HG03066 (cell line): ENCODE results near the gene GATA5.

Experiments used
- ATAC-seq: cut with Tn5 transposase; IDR thresholded peaks from one replicate; pipeline ENCODE4 v1.9.1; 2021; ENCODE audit warnings: low read depth; ENCODE audit not compliant: unreplicated experiment

Gene GATA5

GRCh38 chr20:62475772-62476055 lies at the start of gene GATA5:
Gene GATA5 (minus strand): TSS chr20:62475995. CDS start chr20:62475521, 474 bp downstream.
- no peak for ATAC-seq

- ATAC-seq, result no peak
These were observed 49.2 kb upstream of the GATA5 start for GRCh38 chr20:62525014-62525413.

GRCh38 chr20:62524505-62524911 lies 48.7 kb upstream of the GATA5 start:
- ATAC-seq, result no peak

- no peak for ATAC-seq
These were observed 47.8 kb upstream of the GATA5 start for GRCh38 chr20:62523473-62524203.

GRCh38 chr20:62522748-62523396 lies 47.1 kb upstream of the GATA5 start:
- ATAC-seq, result no peak

GRCh38 chr20:62519826-62520225 lies 44.0 kb upstream of the GATA5 start:
- ATAC-seq, result no peak

- no peak for ATAC-seq
These were observed 43.1 kb upstream of the GATA5 start for GRCh38 chr20:62518911-62519310.

GRCh38 chr20:62517901-62518610 lies 42.3 kb upstream of the GATA5 start:
- no peak for ATAC-seq

- ATAC-seq, result no peak
These were observed 41.4 kb upstream of the GATA5 start for GRCh38 chr20:62517168-62517567.

GRCh38 chr20:62516338-62516737 lies 40.5 kb upstream of the GATA5 start:
- no peak for ATAC-seq

GRCh38 chr20:62515826-62516225 lies 40.0 kb upstream of the GATA5 start:
- ATAC-seq, result no peak

GRCh38 chr20:62515280-62515679 lies 39.5 kb upstream of the GATA5 start:
- ATAC-seq, result no peak

GRCh38 chr20:62513991-62514390 lies 38.2 kb upstream of the GATA5 start:
- no peak for ATAC-seq

GRCh38 chr20:62511915-62512610 lies 36.3 kb upstream of the GATA5 start:
- no peak for ATAC-seq

- no peak for ATAC-seq
These were observed 35.6 kb upstream of the GATA5 start for GRCh38 chr20:62511300-62511914.

- ATAC-seq, result no peak
These were observed 32.9 kb upstream of the GATA5 start for GRCh38 chr20:62508641-62509051.

- ATAC-seq, result no peak
These were observed 32.3 kb upstream of the GATA5 start for GRCh38 chr20:62507991-62508640.

- no peak for ATAC-seq
These were observed 31.5 kb upstream of the GATA5 start for GRCh38 chr20:62507323-62507722.

- ATAC-seq, result no peak
These were observed 31.0 kb upstream of the GATA5 start for GRCh38 chr20:62506791-62507190.

- no peak for ATAC-seq
These were observed 30.3 kb upstream of the GATA5 start for GRCh38 chr20:62506087-62506486.
